NCI-H2171 (cell line): ENCODE data around the gene LYRM9.
"Not testable (repeated sequence)": the region's sequence is repeated elsewhere in the genome, so short reads cannot be mapped to it uniquely, and the experiment has no call there.

ENCODE experiments used
- DNase-seq: peaks from one replicate; lab custom pipeline; 2025; lab: John Stamatoyannopoulos, UW

Gene LYRM9

GRCh38 chr17:27906226-27906580 is 13.0 kb upstream of the LYRM9 start:
- no peak for DNase-seq

GRCh38 chr17:27905447-27906225 is 12.5 kb upstream of the LYRM9 start:
- DNase-seq: no peak

- no peak for DNase-seq
These were observed 11.6 kb upstream of the LYRM9 start for GRCh38 chr17:27904534-27905446.

GRCh38 chr17:27904114-27904513 is 10.9 kb upstream of the LYRM9 start:
- DNase-seq: no peak

GRCh38 chr17:27899525-27899924 is 6.4 kb upstream of the LYRM9 start:
- no peak for DNase-seq

GRCh38 chr17:27898096-27898495 is 4.9 kb upstream of the LYRM9 start:
- no peak for DNase-seq

GRCh38 chr17:27896701-27897100 is 3.5 kb upstream of the LYRM9 start:
- no peak for DNase-seq

- DNase-seq: no peak
These were observed 2.9 kb upstream of the LYRM9 start for GRCh38 chr17:27895940-27896535.

- DNase-seq: no peak
These were observed 2.1 kb upstream of the LYRM9 start for GRCh38 chr17:27895123-27895895.

- no peak for DNase-seq
These were observed 807 bp upstream of the LYRM9 start for GRCh38 chr17:27893841-27894503.

- DNase-seq: no peak
These were observed 661 bp downstream of the LYRM9 start for GRCh38 chr17:27892542-27892865.

- DNase-seq: no peak
These were observed 1.3 kb downstream of the LYRM9 start for GRCh38 chr17:27891841-27892240.

GRCh38 chr17:27889711-27890251 is 3.4 kb downstream of the LYRM9 start:
- no peak for DNase-seq

GRCh38 chr17:27888945-27889344 is 4.2 kb downstream of the LYRM9 start:
- DNase-seq: no peak

GRCh38 chr17:27888067-27888466 is 5.1 kb downstream of the LYRM9 start:
- DNase-seq: no peak

- DNase-seq: not testable (repeated sequence)
These were observed 6.7 kb downstream of the LYRM9 start for GRCh38 chr17:27886348-27886906.

GRCh38 chr17:27882162-27882840 is 10.9 kb downstream of the LYRM9 start:
- DNase-seq: no peak

GRCh38 chr17:27879987-27880608 is 13.1 kb downstream of the LYRM9 start:
- DNase-seq: peak; percentile 53

GRCh38 chr17:27878776-27879562 is 14.2 kb downstream of the LYRM9 start:
- no peak for DNase-seq
